AG10803 (cell line): ENCODE results near the gene TRIM44.
A peak's percentile ranks its signal among the peaks of the same experiment; 100 is the strongest.
"Not testable (repeated sequence)": the region's sequence is repeated elsewhere in the genome, so short reads cannot be mapped to it uniquely, and the experiment has no call there.

Experiments
- DNase-seq: peaks from one replicate; pipeline ENCODE4 v3.0.0; 2010; ENCODE audit warnings: low read depth
- H3K4me3 ChIP-seq: 2 replicates; pipeline ENCODE4 v1.5.1; 2011; ENCODE audit warnings: mild to moderate bottlenecking, low read length, control low read depth
- TF ChIP-seq, protein P1 (sequence below): conservative IDR thresholded peaks from 2 replicates; pipeline ENCODE4 v1.5.1; 2011; ENCODE audit warnings: mild to moderate bottlenecking, low read length, control low read depth, inconsistent platforms

Gene TRIM44

DNA sequence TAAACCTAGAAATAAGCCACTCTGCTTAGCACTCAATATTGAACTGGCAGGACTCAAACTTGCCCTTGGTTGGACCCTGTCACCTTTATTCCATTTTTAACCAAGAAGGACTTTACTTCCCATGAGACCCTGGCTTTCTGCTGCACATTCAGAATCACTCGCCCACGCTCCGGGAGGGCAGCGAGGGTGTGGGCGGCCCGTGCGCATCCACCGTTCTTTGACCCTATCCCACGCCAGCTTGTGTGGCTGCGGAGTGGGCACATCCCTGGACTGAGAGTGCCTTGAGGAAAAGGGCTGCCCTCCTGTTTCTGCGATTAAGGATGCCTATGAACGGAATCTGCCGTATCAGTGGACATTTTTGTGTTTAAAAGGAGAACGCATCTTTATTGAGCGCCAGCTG lies 39.6 kb downstream of the TRIM44 start:
- no peak for DNase-seq
- H3K4me3 ChIP-seq: no peak overlapping the region
- TF ChIP-seq, protein P1, sequence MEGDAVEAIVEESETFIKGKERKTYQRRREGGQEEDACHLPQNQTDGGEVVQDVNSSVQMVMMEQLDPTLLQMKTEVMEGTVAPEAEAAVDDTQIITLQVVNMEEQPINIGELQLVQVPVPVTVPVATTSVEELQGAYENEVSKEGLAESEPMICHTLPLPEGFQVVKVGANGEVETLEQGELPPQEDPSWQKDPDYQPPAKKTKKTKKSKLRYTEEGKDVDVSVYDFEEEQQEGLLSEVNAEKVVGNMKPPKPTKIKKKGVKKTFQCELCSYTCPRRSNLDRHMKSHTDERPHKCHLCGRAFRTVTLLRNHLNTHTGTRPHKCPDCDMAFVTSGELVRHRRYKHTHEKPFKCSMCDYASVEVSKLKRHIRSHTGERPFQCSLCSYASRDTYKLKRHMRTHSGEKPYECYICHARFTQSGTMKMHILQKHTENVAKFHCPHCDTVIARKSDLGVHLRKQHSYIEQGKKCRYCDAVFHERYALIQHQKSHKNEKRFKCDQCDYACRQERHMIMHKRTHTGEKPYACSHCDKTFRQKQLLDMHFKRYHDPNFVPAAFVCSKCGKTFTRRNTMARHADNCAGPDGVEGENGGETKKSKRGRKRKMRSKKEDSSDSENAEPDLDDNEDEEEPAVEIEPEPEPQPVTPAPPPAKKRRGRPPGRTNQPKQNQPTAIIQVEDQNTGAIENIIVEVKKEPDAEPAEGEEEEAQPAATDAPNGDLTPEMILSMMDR: no peak

DNA sequence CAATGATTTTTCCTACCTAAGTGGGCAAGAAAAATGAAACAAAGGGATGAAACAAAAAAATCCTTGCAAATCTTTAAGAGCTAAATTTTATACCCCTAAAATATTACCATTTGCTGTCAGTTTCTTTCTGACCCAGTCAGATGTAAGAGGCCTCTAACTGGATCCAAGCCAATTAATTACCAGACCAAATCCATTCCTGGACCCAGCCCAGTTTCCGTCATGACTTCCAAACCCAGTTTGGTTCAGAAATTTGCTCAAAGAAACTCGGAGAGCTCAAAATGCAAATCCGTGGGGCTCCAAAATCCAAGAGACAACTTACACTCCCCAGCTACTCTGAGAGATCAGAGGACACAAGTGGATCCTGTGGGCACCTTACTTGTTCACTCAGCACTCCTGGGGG lies 46.8 kb downstream of the TRIM44 start:
- no peak overlapping the region for H3K4me3 ChIP-seq
- TF ChIP-seq, protein P1: no peak
- DNase-seq: no peak

DNA sequence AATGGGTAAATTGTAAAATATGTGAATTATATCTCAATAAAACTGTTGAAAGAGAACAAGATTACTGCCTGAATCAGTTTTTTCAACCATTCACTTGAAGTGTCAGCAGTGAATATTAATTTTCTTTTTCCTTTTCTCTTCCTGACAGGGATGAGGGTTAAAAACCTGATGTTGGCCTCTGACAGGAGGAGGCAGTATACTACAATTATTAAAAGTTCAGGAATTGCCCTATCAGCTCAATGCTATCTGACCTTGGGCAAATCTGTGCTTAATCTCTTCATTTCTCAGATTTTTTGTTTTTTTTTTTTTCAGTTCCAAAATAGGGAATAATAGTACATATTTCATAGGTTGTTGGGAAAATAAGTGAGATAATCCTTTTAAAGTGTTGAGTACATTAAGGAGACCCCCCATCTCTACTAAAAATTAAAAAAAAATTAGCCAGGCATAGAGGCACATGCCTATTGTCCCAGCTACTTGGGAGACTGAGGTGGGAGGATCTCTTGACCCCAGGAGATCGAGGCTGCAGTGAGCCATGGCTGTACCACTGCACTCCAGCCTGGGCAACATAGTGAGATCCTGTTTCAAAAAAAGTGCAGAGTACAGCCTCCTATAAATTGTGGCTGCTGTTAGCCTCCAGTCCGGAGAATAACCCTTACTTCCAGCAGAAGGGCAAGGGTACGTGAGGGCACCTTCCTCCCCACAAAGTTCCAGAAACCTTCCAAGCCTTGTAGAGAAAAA lies 48.8 kb downstream of the TRIM44 start:
- DNase-seq: no peak
- H3K4me3 ChIP-seq: no peak overlapping the region
- TF ChIP-seq, protein P1: no peak; the same call in 1 of the 2 replicates

DNA sequence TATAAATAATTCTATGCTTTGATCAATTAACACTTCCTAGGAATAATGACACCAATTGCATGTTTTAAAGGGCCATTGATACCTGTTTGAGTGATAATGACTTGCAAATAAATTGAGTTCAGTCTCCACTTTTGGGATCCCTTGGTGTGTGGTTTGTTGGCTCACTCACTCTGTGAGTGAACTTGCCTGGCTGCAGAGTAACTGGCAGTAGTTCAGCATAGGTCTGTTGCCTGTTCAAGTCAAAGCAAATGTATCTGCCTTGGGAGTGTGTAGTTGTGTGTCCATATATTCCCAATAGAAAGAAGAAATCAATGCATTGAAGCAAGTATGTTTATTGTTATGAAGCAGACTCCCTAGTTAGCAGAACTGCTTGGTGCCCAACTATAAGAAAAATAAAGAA lies 49.3 kb downstream of the TRIM44 start:
- no peak for DNase-seq
- H3K4me3 ChIP-seq: no peak overlapping the region
- TF ChIP-seq, protein P1: no peak

DNA sequence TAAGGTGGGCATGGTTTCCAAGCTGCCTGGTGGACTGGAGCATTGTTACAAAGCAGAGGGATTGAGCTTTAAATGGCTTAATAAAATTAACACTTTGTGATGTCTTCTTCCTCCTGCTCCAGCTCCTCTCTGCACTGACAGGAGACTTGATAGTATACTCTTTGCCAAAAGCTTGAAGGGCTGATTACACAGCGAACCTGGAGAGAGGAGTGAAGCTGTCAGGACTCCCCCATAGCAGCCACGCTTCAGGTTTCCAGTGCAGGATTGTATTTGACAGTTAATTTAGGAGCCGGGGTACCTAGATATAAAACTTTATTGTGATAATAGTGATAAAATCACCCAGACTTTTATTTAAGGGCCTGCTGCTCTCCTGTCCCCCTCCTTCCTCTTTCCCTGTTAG lies 50.0 kb downstream of the TRIM44 start:
- TF ChIP-seq, protein P1: no peak
- no peak overlapping the region for H3K4me3 ChIP-seq
- DNase-seq: no peak

DNA sequence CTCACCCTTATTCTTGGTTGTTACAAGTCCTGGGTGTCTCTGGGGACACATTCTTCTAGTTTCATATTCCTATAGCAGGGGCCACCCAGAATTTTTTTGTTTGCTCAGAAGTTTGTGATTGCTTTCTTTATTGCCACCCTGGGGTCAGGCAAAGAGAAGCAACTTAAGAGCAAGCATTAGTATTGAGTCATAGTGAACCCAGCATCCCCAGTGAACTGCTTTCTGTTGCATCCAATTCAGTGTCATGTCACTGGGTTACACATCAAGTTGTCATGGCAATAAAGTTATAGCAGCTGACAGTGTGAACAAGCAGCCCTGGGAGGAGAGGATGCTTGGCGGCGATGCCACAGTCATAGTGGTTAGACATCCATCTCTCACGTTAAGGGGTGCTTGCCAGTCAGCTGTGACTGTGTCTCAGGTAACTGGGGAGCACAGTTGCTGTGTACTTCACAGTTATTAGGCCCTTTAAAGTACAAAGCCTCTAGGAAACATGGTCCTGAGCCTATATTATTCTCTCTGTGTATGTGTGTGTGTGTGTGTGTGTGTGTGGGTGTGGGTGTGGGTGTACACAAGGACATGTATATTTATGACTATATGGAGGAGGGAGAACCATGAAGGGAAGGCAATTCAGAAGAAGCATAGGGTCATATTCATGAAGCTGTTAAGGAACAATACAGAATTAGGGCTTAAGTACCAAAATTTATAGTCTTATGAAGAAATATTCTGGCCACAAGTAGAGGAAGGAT lies 52.5 kb downstream of the TRIM44 start:
- peak; percentile 54 for DNase-seq
- no peak overlapping the region for H3K4me3 ChIP-seq
- TF ChIP-seq, protein P1: no peak

DNA sequence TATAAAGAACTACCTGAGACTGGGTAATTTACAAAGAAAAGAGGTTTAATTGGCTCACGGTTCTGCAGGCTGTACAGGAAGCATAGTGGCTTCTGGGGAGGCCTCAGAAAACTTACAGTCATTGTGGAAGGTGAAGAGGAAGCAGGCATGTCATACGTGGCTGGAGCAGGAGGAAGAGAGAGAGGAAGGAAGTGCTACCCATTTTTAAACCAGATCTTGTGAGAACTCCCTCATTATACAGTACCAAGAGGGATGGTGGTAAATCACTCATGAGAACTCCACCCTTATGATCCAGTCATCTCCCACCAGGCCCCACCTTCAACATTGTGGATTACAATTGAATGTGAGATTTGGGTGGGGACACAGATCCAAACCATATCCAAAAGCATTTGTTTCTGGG lies 53.1 kb downstream of the TRIM44 start:
- DNase-seq, H3K4me3 ChIP-seq: not testable (repeated sequence)
